Lower leg skin (tissue), 3 donors: ENCODE data around the gene SLC16A1.

Source experiments
- POLR2A ChIP-seq, 2 donors: fragments of 450-650 bp; IDR thresholded peaks; one replicate each; pipeline ENCODE4 v1.6.1; 2016 to 2017; ENCODE audit warnings: antibody characterized with exemption in 2 of 2, mild to moderate bottlenecking in 1 of 2, moderate library complexity in 1 of 2
- TF ChIP-seq, protein P1 (sequence below), 3 donors: fragments of 450-650 bp; IDR thresholded peaks; one replicate each; pipeline ENCODE4 v1.5.1; 2016; ENCODE audit warnings: antibody characterized with exemption in 3 of 3, mild to moderate bottlenecking in 3 of 3, moderate library complexity in 2 of 3

DNA sequence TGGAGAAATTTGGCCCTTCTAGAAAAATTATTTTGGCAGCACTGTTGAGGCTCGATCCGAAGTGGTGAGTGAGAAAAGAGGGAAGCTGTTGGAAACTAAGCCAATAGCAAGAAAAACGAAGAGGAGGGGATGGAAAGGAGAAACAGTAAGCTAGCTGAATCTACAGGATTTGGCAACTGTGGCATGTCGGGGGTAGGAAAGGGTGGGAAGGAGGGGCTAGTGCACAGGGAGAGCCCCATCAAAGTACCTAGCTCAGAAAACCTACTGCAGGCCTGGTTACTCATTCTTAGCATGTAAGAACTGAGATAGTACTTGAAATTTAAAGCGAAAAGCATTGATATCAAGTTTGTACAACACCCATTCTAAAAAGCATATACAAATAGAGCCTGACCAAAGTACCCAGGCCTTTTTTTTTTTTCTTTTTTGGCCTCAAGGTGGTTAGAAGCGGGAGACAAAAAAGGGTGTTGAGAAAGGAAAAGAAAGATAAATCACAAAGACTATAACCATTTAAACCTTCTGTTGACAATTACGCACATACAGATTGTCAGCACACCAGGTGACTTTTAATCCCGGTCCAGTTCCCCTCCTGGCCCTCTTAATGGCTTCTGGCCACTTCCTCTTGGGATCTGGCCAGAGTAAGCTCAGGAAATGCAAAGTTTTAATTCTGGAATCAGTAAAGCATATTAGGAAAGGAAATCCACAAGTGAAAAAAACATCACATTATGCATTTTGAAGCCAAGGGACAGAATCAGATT is 50.4 kb downstream of the SLC16A1 start:
- TF ChIP-seq, protein P1, sequence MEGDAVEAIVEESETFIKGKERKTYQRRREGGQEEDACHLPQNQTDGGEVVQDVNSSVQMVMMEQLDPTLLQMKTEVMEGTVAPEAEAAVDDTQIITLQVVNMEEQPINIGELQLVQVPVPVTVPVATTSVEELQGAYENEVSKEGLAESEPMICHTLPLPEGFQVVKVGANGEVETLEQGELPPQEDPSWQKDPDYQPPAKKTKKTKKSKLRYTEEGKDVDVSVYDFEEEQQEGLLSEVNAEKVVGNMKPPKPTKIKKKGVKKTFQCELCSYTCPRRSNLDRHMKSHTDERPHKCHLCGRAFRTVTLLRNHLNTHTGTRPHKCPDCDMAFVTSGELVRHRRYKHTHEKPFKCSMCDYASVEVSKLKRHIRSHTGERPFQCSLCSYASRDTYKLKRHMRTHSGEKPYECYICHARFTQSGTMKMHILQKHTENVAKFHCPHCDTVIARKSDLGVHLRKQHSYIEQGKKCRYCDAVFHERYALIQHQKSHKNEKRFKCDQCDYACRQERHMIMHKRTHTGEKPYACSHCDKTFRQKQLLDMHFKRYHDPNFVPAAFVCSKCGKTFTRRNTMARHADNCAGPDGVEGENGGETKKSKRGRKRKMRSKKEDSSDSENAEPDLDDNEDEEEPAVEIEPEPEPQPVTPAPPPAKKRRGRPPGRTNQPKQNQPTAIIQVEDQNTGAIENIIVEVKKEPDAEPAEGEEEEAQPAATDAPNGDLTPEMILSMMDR (IDR thresholded peaks at IDR 0.05): no peak
- no peak for TF ChIP-seq POLR2A (IDR thresholded peaks at IDR 0.05)
